Anterior cingulate cortex (tissue), 58 donors: Measurements from ENCODE around the gene SLAIN2.

Source experiments
- DNase-seq, 58 donors: peaks; one replicate each; lab custom pipeline; 2025; lab: John Stamatoyannopoulos, UW

The SLAIN2 gene

GRCh38 chr4:48333587-48333986 lies 7.7 kb upstream of the SLAIN2 start:
- DNase-seq: no peak

- DNase-seq: no peak
These were observed 7.1 kb upstream of the SLAIN2 start for GRCh38 chr4:48334236-48334635.

GRCh38 chr4:48334900-48335384 lies 6.4 kb upstream of the SLAIN2 start:
- DNase-seq: no peak

GRCh38 chr4:48336146-48336870 lies 5.0 kb upstream of the SLAIN2 start:
- no peak for DNase-seq

- DNase-seq: no peak
These were observed 3.6 kb upstream of the SLAIN2 start for GRCh38 chr4:48337731-48338130.

- DNase-seq: no peak
These were observed 1.7 kb upstream of the SLAIN2 start for GRCh38 chr4:48339642-48340041.

GRCh38 chr4:48340276-48340964 lies 909 bp upstream of the SLAIN2 start:
- DNase-seq: peak in 1 of 58 donors; percentile 0

- DNase-seq: peak in 53 of 58 donors; percentile 7 to 80 (median 47)
These were observed 662 bp downstream of the SLAIN2 start for GRCh38 chr4:48341776-48342605.

- DNase-seq: no peak
These were observed 1.2 kb downstream of the SLAIN2 start for GRCh38 chr4:48342606-48342880.

- no peak for DNase-seq
These were observed 1.7 kb downstream of the SLAIN2 start for GRCh38 chr4:48343035-48343434.

GRCh38 chr4:48343551-48343950 lies 2.2 kb downstream of the SLAIN2 start:
- DNase-seq: peak in 1 of 58 donors; percentile 1

- no peak for DNase-seq
These were observed 4.2 kb downstream of the SLAIN2 start for GRCh38 chr4:48345542-48345941.

- DNase-seq: no peak
These were observed 5.3 kb downstream of the SLAIN2 start for GRCh38 chr4:48346594-48346993.

- DNase-seq: no peak
These were observed 6.1 kb downstream of the SLAIN2 start for GRCh38 chr4:48347282-48347921.

- DNase-seq: no peak
These were observed 9.5 kb downstream of the SLAIN2 start for GRCh38 chr4:48350871-48351270.

- no peak for DNase-seq
These were observed 11.5 kb downstream of the SLAIN2 start for GRCh38 chr4:48352793-48353192.

- no peak for DNase-seq
These were observed 15.0 kb downstream of the SLAIN2 start for GRCh38 chr4:48356355-48356754.

- no peak for DNase-seq
These were observed 19.1 kb downstream of the SLAIN2 start for GRCh38 chr4:48360285-48361011.

GRCh38 chr4:48361012-48361400 lies 19.7 kb downstream of the SLAIN2 start:
- DNase-seq: no peak

GRCh38 chr4:48366611-48367010 lies 25.3 kb downstream of the SLAIN2 start:
- DNase-seq: no peak
